Vein endothelial cell (primary cell): ENCODE results near the gene CHRNA3. TPM values are rescaled to one million over a fixed set of nuclear protein-coding genes. Genes with fewer than 3 reads are reported as not detected.

ENCODE experiments used
- small RNA-seq: library from RNA; depleted of rRNA; stranded (forward); fragments of <200 nt; gene quantifications from one replicate; pipeline ENCODE3, GENCODE V24; 2012
- total RNA-seq: library from RNA; depleted of rRNA; stranded (reverse); fragments of >200 nt; gene quantifications from 2 replicates; pipeline ENCODE4 v1.2.3, GENCODE V29; 2012

Gene CHRNA3
- not detected in 2 replicates for total RNA-seq

DNA sequence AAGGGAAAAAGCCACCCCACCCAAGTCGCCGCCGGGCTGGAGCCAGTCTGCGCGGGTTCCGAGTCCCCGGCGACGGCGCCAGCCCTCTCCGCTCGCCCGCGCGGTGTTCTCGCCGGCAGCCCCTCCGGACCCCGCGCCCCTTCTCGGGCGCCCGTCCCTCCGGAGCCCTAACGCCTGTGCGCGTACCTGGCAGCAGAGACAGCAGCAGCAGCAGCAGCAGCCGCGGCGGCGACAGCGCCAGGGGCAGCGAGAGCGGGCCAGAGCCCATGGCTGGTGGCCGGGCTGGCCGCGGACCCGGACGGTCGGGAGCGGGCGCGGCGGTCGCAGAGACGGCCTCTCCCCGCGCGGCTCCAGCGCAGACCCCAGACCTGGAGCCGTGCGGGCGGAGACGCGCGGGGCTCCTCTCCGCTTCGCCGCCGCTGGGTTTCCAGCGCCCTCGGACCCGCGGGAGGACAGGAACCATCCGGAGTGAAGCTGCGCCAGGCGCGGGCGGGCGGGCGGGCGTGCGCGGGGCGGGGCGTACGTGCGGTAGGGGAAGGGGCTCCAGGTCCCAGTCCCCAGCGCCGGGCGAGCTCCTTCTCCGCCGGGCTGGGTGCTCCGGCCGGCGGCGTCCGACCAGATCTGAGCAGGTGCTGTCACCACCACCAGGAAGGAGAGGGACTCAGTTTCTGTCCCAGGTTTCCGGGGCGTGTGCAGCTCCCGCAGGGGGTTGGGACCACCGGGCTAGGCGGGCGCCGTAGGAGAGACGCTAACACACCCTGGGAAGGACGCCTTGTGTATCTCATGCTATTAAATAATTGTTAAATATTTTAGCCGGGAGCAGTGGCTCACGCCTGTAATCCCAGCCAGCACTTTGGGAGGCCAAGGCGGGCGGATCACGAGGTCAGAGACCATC lies at the start of gene CHRNA3:
CHRNA3 (minus strand) TSS at position 470 of the 895 bp plus-strand sequence; CDS start at position 268, 202 bp downstream.

GRCh38 chr15:78641102-78641748 lies 20.4 kb upstream of the CHRNA3 start, which contains the start of gene CHRNB4:
TSS of gene CHRNB4 (minus strand) at chr15:78641210. CDS start at chr15:78641133, 77 bp downstream.

GRCh38 chr15:78565097-78565950 lies 55.5 kb downstream of the CHRNA3 start, which contains the start of gene CHRNA5:
TSS of gene CHRNA5 (plus strand) at chr15:78565520. CDS start at chr15:78565720, 200 bp downstream.

Small RNAs within 50 kb of the gene (small RNA-seq; reads per million reads assigned to genes)
- gene AC067863.2, result not detected

Other genes with a start within 250 kb of the CHRNA3 start
- 45.3 and 76.4 TPM in 2 replicates for gene IREB2, start 182.8 kb downstream of the CHRNA3 start, total RNA-seq
- gene HYKK, start 113.4 kb downstream of the CHRNA3 start, total RNA-seq, result 1.8 and 3.6 TPM in 2 replicates
- 260 and 339 TPM in 2 replicates for gene PSMA4, start 80.6 kb downstream of the CHRNA3 start, total RNA-seq
- 6.0 and 6.9 TPM in 2 replicates for gene CHRNA5, start 55.5 kb downstream of the CHRNA3 start, total RNA-seq
- not detected in 2 replicates for gene CHRNB4, start 20.2 kb upstream of the CHRNA3 start, total RNA-seq
- gene ADAMTS7, start 190.5 kb upstream of the CHRNA3 start, total RNA-seq, result 40.9 and 43.8 TPM in 2 replicates